NCI-H524 (cell line): Measurements from ENCODE around the gene TANGO2.

ENCODE experiments used
- DNase-seq, 2 experiments: peaks; one replicate each; lab custom pipeline; 2025; lab: John Stamatoyannopoulos, UW

Gene TANGO2

DNA sequence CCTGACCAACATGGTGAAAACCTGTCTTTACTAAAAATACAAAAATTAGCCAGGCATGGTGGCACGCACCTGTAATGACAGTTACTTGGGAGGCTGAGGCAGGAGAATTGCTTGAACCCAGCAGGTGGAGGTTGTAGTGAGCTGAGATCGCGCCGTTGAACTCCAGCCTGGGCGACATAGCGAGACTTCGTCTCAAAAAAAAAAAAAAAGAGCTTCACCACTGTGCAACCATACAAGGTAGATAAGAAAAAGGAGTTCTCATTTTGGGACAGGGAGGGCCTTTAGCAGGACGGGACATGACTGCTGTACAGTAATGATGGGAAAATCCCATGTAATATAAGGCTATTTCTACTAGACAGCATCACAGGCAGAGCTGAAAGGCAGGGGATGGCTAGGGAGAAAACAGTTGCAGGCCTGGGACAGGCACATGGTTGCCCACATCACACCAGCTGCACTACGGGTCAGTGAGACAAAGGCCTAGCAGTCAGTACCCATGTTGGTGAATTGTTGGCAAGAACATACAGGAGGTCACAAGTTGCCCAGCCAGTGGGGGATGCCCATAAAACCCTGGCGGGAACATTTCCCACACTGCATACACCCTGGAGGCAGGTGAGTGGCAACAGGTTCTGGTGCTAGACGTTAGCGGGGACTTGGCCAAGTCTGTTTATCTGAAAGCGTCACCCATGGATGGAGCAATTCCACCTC, 5.4 kb downstream of the TANGO2 start:
- DNase-seq: no peak

DNA sequence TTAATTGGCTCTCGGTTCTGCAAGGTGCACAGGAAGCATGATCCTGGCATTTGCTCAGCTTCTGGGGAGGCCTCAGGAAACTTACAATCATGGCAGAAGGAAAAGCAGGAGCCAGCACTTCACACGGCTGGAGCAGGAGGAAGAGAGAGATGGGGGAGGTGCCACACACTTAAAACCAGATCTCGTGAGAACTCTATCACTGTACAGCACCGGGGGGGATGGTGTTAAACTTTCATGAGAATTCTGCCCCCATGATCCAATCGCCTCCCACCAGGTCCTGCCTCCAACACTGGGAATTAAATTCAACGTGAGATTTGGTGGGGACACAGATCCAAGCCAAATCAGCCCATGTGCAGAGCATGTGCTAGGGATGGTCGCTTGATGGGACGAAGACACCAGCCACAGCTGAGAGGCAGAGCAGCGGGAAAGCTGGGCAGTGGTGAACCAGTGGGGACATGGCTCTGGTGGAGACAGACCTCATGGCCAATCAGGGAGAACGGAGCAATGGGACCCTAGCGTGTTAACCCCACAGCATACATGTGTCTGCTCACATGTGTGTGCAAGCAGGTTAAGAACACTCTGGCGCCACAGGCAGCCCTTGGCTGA, 6.2 kb downstream of the TANGO2 start:
- no peak for DNase-seq

DNA sequence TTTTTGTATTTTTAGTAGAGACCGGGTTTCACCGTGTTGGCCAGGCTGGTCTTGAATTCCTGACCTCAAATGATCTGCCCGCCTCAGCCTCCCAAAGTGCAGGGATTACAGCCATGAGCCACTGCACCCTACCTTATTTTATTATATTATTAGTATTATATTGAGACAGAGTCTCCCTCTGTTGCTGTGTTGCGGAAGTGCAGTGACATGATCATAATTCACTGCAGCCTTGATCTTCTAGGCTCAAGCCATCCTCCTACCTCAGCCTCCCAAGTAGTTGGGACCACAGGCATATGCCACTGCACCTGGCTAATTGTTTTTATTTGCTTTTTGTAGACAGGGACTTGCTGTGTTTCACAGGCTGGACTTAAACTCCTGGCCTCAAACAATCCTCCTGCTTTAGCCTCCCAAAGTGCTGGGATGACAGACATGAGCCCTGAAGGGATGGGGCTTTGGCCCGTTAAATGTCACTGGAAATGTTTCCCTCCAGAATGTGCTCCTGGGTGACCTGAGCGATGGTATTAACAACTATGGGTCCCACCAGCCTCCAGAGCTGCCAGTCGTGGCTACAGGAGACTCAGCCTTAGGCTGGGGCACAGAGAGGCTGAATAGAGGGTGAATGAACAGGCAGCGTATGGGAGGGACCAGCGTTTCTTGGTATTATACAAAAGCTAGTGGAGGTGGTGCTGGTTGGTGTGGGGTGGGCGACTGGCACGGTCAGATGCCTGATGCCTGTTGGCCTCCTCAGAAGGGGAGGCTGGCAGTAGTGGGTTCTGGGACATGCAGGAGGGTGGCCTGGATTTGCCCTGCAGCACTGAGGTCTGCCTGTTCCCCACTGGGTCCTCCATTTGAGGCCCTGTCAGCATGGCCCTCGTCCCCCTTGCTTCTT, 7.3 kb downstream of the TANGO2 start:
- peak in 1 of 2 experiments; percentile 29 for DNase-seq

DNA sequence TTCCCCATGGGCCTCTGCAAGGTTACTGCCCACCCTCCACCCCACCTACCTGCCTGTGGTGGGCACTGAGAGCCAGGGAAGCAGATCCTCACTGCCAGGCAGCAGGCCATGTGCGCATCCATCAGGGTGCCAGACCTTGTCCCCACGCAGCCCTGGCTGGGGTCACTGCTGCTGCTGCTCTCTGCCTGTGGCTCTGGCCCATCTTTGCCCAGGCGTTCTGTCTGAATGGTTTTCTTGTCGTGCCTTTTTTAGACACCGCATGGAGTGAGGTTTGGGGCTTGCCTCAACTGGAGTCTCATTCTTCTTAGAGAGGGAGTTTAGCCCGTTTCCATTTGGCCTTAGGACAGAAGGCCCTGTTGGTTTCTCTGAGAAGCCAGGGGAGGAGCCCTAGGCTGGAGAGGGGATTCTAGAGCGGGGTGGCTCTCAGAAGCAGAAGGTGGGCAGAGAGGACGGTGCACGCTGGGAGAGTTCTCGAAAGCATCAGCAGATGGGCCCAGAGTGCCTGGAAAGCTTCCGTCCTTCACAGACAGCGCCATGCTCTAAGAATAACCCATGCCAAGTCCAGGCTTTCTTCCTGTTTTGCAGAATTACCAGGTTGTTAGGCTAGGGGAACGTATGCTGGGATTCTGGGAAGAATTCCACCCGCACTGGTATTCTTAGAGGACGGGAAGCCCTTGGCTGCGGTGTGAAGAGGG, 8.1 kb downstream of the TANGO2 start:
- peak in 1 of 2 experiments; percentile 54 for DNase-seq

DNA sequence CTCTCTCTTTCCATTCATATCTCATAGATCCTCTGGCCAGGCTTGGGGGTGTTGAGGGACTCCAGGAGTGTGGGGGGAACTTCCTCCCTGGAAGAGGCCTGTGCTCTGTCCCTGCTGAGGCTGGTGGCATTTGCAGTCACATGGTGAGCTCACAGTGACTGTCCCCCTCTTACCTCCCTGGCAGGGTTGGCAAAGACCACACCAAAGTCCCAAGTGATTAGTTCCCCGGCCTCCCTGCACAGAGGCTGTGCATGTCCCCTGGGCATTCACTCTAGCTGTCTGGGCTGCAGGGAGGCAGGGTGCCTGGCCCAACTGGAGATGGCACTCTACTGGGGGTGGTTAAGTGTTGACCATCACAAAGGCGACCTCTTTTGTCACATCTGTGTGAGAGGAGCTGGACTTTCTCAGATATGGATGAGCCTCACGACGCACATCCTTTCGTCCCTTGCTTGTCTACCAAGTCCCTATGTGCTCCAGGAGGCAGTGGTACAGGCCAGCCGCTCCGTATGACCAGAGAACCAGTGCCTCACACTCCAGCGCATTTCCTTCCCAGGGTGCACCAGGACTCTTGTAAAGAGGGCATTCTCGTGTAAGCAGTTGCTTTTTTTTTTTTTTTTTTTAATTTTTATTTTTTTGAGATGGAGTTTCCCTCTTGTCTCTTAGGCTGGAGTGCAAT, 8.8 kb downstream of the TANGO2 start:
- no peak for DNase-seq

- no peak for DNase-seq
Measured at GRCh38 chr22:20031732-20032406, 11.0 kb downstream of the TANGO2 start.

DNA sequence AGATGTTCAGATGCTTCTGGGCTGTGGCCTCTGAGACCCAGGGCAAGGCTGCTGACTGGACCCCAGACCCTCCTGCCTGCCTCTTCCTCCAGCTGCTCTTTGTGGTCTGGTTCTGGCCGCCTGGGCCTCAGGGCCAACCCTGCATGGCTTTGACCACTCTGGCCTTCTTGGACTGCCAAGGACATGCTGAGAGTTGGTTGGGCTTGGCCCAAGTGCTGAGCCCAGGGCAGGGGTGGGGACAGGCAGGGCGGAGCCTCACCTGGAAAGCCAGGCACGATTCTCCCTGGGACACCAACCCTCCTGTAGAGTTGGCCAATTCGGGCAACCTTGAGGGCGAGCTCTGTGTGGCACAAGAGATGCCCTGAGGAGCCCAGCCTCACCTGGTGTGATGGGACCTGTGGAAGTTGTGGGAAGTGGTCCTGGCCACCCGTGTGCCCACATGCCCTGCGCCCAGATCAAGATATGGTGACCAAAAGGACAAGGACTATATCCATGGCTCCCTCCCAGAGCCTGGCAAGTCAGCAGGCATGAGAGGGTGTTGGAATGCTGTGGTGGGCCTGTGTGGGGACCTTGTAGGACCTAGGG, 11.6 kb downstream of the TANGO2 start:
- DNase-seq: no peak

DNA sequence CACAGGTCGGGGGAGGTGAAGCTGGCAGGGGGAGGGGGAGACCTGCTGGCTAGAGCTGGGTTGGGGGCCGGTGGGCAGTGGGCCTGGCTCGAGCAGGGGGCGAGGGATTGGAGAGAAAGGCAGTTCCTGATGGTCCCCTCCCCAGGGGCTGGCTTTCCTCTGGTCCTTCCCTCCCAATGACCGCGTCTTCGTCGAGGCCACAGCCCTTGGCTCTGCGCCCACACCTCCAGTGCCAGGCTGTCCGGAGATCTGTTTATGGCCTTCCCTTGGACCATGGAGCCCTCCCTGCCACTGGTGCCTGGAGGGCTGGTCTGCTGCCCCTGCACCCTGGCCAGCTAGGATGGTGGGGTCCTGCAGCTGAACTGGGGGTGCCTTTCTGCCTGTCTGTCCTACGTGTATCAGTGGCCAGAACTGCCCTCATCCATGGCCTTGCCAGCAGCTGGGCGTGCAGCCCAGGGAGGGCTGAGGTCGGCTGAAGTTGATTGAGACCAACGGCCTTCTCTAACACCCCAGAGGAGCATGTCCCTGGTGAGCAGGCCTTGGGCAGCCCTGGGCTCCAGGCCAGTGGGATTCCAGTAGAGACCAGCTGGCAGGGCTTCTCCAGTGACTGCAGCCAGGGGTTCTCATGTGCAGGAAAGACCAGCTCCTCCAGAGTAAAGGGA, 12.3 kb downstream of the TANGO2 start:
- DNase-seq: no peak

DNA sequence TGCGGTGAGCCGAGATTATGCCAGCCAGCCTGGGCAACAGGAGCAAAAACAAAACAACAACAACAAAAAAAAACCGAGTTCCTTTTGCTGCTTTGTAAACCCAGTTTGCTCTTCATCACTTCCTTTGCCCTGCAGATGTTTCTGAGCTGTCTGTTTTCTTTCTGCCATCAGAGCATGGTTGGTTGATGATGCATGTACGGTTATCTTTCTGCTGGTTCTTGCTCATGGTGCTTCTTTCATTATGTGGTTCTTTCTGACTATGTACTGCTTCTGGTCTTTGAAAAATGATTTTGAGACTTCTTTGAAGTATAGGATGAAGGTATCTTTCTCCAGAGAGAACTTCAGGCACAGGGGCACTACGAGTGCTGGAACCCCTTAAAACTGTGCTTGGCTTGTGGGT, 13.2 kb downstream of the TANGO2 start:
- DNase-seq: no peak

GRCh38 chr22:20035375-20036083, 14.6 kb downstream of the TANGO2 start:
- DNase-seq: no peak

DNA sequence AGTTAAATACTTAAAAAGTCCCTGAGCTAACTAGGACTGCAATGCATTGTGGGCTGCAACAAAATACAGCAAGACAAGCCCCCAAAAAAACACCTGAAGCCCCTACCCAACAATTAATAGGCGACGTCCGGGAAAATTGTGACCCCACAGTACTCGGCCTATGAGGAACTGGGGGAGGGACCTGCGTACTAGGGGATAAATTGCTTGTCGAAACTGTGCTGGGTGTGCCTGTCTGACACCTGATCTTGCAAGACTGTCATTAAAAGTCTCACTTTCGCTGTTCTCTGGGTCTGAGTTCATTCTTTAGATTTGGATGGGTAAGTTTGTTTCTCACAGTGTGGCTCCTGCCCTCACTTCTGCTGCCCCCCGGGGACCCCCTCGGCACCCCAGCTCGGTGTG, 15.2 kb downstream of the TANGO2 start:
- DNase-seq: no peak

DNA sequence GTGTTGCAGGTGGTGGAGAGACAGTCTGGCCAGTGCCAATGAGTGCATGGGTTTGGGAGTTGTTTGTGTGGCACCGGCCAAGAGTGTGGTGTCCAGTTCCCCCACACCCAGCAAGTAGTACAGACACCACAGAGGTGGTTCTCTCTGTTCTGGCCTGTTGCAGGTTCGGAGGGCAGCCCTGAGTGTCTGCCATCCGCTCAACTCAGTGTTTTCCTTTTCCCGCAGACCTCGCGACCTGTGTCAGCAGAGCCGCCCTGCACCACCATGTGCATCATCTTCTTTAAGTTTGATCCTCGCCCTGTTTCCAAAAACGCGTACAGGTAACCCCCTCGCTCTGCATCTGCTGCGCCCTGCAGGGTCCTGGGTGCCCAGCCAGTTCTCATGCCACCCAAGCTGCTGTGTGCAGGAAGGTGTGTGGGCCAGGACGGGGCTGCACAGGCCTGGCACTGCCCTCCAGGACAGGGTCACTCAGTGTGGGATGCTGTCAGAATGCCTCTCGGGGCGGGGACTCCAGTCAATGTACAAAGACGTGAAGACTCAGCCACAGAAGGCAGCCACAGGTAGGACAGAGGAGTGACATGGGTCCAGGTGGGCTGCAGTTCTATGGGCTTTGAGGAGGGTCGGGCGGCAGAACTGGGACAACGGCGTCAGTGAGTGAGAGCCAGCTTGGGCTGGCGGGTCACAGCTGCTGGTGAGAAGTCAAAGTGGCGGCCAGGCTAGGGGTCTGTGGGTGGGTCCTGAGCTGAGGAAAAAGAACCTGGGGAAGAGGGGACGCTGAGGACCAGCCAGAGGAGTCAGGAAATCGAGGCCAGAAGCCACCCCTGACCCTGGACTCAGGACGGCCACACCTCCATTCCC, 15.9 kb downstream of the TANGO2 start:
- DNase-seq: no peak

- no peak for DNase-seq
Measured at GRCh38 chr22:20037419-20037818, 16.5 kb downstream of the TANGO2 start.

DNA sequence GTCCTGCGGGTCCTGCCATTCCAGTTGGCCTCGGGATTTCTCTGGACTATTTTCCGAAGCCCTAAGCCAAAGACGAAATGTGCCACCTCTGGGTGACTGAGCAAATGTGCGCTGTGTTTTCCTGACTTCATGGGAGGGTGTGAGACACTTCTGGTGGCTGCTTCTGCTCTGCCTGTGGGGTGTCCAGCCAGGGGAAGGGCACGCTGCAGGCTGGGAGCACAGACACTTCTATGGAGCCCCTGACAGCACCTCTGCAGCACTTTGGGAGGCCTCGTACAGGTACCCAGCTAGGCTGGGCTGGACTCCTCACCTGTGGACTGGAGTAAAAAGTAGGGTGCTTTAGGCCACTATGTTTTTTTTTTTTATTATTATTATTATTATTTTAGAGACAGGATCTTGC, 17.7 kb downstream of the TANGO2 start:
- DNase-seq: no peak

GRCh38 chr22:20039683-20040325, 18.9 kb downstream of the TANGO2 start:
- no peak for DNase-seq

GRCh38 chr22:20040327-20041200, 19.7 kb downstream of the TANGO2 start:
- no peak for DNase-seq
